Liver (tissue), 9 donors: ENCODE data around the gene PHLPP1. TPM values are rescaled to one million over a fixed set of nuclear protein-coding genes. Genes with fewer than 3 reads are reported as not detected.

Source experiments
- DNase-seq: peaks from one replicate; pipeline ENCODE4 v3.0.0-alpha.2; 2017; ENCODE audit warnings: low spot score
- H3K27ac ChIP-seq, 2 donors: one replicate each; pipeline ENCODE4 v1.7.0; 2013; ENCODE audit warnings: inconsistent platforms in 2 of 2, low read length in 2 of 2, control low read depth in 1 of 2, low read depth in 1 of 2, mild to moderate bottlenecking in 1 of 2
- H3K27me3 ChIP-seq, 4 donors: one replicate each; pipeline versions ENCODE4 v1.6.1 to v1.7.0; 2013; ENCODE audit warnings: low read length in 3 of 4, inconsistent platforms in 1 of 4, mild to moderate bottlenecking in 1 of 4, moderate library complexity in 1 of 4; ENCODE audit not compliant: control insufficient read depth in 4 of 4, insufficient read depth in 4 of 4
- H3K36me3 ChIP-seq, 4 donors: one replicate each; pipeline versions ENCODE4 v1.6.1 to v1.7.0; 2013; ENCODE audit warnings: low read length in 3 of 4, mild to moderate bottlenecking in 3 of 4, low read depth in 1 of 4, moderate library complexity in 1 of 4; ENCODE audit not compliant: control insufficient read depth in 4 of 4, insufficient read depth in 3 of 4
- H3K4me1 ChIP-seq, 4 donors: one replicate each; pipeline versions ENCODE4 v1.6.1 to v1.7.0; 2013; ENCODE audit warnings: low read length in 3 of 4, mild to moderate bottlenecking in 3 of 4, moderate library complexity in 1 of 4; ENCODE audit not compliant: control insufficient read depth in 4 of 4, insufficient read depth in 4 of 4
- H3K4me3 ChIP-seq, 3 donors: one replicate each; pipeline versions ENCODE4 v1.6.1 to v1.7.0; 2013; ENCODE audit warnings: low read length in 3 of 3, control low read depth in 1 of 3, low read depth in 1 of 3, mild to moderate bottlenecking in 1 of 3
- H3K9ac ChIP-seq, 2 donors: one replicate each; pipeline ENCODE4 v1.7.0; 2013; ENCODE audit warnings: low read length in 2 of 2, mild to moderate bottlenecking in 2 of 2, moderate library complexity in 2 of 2, control low read depth in 1 of 2, low read depth in 1 of 2
- H3K9me3 ChIP-seq, 4 donors: one replicate each; pipeline versions ENCODE4 v1.6.1 to v1.7.0; 2013; ENCODE audit warnings: low read length in 3 of 4; ENCODE audit not compliant: control insufficient read depth in 4 of 4
- EGR1 ChIP-seq, 2 donors: IDR thresholded peaks; 2 replicates each; pipeline ENCODE4 v1.6.1; 2016 to 2018; ENCODE audit warnings: antibody characterized with exemption in 2 of 2, low read depth in 2 of 2
- FOXA1 ChIP-seq: IDR thresholded peaks from 2 replicates; pipeline ENCODE4 v1.6.1; 2016; ENCODE audit warnings: antibody characterized with exemption
- FOXA2 ChIP-seq: IDR thresholded peaks from 2 replicates; pipeline ENCODE4 v1.6.1; 2016; ENCODE audit warnings: antibody characterized with exemption
- GABPA ChIP-seq, 2 donors: IDR thresholded peaks in 1 of 2; conservative IDR thresholded peaks in 1 of 2; 2 replicates each; pipeline ENCODE4 v1.6.1; 2016; ENCODE audit warnings: antibody characterized with exemption in 2 of 2, mild to moderate bottlenecking in 1 of 2, moderate library complexity in 1 of 2
- HNF4A ChIP-seq, 2 donors: conservative IDR thresholded peaks; 2 replicates each; pipeline ENCODE4 v1.6.1; 2016; ENCODE audit warnings: antibody characterized with exemption in 2 of 2, mild to moderate bottlenecking in 2 of 2
- HNF4G ChIP-seq: IDR thresholded peaks from 2 replicates; pipeline ENCODE4 v1.6.1; 2016; ENCODE audit warnings: antibody characterized with exemption
- JUND ChIP-seq, 2 donors: IDR thresholded peaks; 2 replicates each; pipeline ENCODE4 v1.6.1; 2016; ENCODE audit warnings: antibody characterized with exemption in 2 of 2
- NR2F2 ChIP-seq: IDR thresholded peaks from 2 replicates; pipeline ENCODE4 v1.6.1; 2016; ENCODE audit warnings: antibody characterized with exemption
- RAD21 ChIP-seq, 2 donors: IDR thresholded peaks; 2 replicates each; pipeline ENCODE4 v1.6.1; 2016; ENCODE audit warnings: antibody characterized with exemption in 2 of 2, mild to moderate bottlenecking in 2 of 2
- REST ChIP-seq: IDR thresholded peaks from 2 replicates; pipeline ENCODE4 v1.6.1; 2016; ENCODE audit warnings: antibody characterized with exemption, mild to moderate bottlenecking
- RXRA ChIP-seq, 2 donors: IDR thresholded peaks; 2 replicates each; pipeline ENCODE4 v1.6.1; 2017 to 2018; ENCODE audit warnings: antibody characterized with exemption in 2 of 2, mild to moderate bottlenecking in 1 of 2
- SP1 ChIP-seq: IDR thresholded peaks from 2 replicates; pipeline ENCODE4 v1.6.1; 2018; ENCODE audit warnings: antibody characterized with exemption, mild to moderate bottlenecking
- TAF1 ChIP-seq: conservative IDR thresholded peaks from 2 replicates; pipeline ENCODE4 v1.6.1; 2016; ENCODE audit warnings: antibody characterized with exemption, mild to moderate bottlenecking
- YY1 ChIP-seq: IDR thresholded peaks from 2 replicates; pipeline ENCODE4 v1.6.1; 2016; ENCODE audit warnings: antibody characterized with exemption, mild to moderate bottlenecking
- ZBTB33 ChIP-seq: IDR thresholded peaks from 2 replicates; pipeline ENCODE4 v1.6.1; 2016; ENCODE audit warnings: antibody characterized with exemption
- WGBS: extraction: QIAGEN DNeasy Blood & Tissue Kit; methylation state at CpG from one replicate; pipeline ENCODE4 v1.1.7; 2013; 5-methylcytosine and 5-hydroxymethylcytosine counted together
- polyA plus RNA-seq, 2 donors: library from polyadenylated mRNA; stranded (reverse) in 1 of 2; unstranded in 1 of 2; fragments of 200-250 nt in 1 of 2; fragments of >200 nt in 1 of 2; fragmentation: Nextera tagmentation in 1 of 2; extraction: Ambion mirVana in 1 of 2; gene quantifications; one replicate each; pipeline versions ENCODE4 v1.2.1 to v1.2.3, GENCODE V29; 2013 to 2015
- total RNA-seq, 2 donors: library from RNA; depleted of rRNA; stranded (reverse); fragments of >200 nt; gene quantifications; one replicate each; pipeline ENCODE4 v1.2.3, GENCODE V29; 2014
- TF ChIP-seq, protein P1 (sequence below): fragments of 150-350 bp; IDR thresholded peaks from 2 replicates; pipeline ENCODE4 v1.5.1; 2017; ENCODE audit warnings: improper control_type of control experiment, low read depth, low read length; ENCODE audit not compliant: missing input control
- TF ChIP-seq, protein P2 (sequence below): IDR thresholded peaks from 2 replicates; pipeline ENCODE4 v1.6.1; 2016; ENCODE audit warnings: antibody characterized with exemption
- TF ChIP-seq, protein P3 (sequence below): IDR thresholded peaks from 2 replicates; pipeline ENCODE4 v1.6.1; 2016; ENCODE audit warnings: antibody characterized with exemption
- donor health status: healthy.
- donor health status: healthy.
- donor health status: healthy.
- donor health status: healthy.
- donor health status: healthy.

Gene PHLPP1
- total and polyA plus RNA-seq, 4 donors, result 4.2 to 14.5 (median 8.6) TPM

DNA sequence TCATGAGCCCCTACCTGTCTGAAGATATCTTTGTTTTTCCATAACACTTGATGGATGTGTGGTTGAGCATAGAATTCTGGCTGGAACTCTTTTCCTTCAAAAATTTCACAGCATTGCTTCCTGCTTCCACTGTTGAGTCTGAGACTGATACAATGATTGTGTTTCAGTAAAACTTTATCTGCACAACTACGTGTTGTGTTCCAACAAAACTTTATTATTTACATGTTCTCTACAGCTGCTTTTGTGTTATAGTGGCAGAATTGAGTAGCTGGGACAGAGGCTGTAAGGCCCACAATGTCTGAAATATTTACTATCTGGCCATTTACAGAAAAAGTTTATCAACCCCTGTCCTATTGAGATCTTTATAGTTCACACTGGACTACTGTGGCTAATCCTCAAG is 275.3 kb downstream of the PHLPP1 start:
- H3K27me3 ChIP-seq, result no peaks in the 10 kb centered on the region
- DNase-seq, result no peak
- no peaks in the 10 kb centered on the region for H3K36me3 ChIP-seq
- 84% methylated on average over 1 of the region's 1 CpG for WGBS
- H3K4me1 ChIP-seq, result peaks cover 0 to 6% (median 1%) of the 10 kb centered on the region in 4 donors
- H3K9me3 ChIP-seq, result no peaks in the 10 kb centered on the region
- no peak for TF ChIP-seq EGR1 (IDR thresholded peaks at IDR 0.05; ENCODE audit: low read depth in 2 of 2)
- TF ChIP-seq RAD21 (IDR thresholded peaks at IDR 0.05), result no peak
- no peak for TF ChIP-seq JUND (IDR thresholded peaks at IDR 0.05)
- TF ChIP-seq GABPA (IDR thresholded peaks at IDR 0.05 in 1 of 2, conservative IDR thresholded peaks at IDR 0.05 in 1 of 2), result no peak
- no peak for TF ChIP-seq HNF4G
- no peak for TF ChIP-seq FOXA1
- TF ChIP-seq HNF4A (conservative IDR thresholded peaks at IDR 0.05), result no peak
- TF ChIP-seq, protein P1, sequence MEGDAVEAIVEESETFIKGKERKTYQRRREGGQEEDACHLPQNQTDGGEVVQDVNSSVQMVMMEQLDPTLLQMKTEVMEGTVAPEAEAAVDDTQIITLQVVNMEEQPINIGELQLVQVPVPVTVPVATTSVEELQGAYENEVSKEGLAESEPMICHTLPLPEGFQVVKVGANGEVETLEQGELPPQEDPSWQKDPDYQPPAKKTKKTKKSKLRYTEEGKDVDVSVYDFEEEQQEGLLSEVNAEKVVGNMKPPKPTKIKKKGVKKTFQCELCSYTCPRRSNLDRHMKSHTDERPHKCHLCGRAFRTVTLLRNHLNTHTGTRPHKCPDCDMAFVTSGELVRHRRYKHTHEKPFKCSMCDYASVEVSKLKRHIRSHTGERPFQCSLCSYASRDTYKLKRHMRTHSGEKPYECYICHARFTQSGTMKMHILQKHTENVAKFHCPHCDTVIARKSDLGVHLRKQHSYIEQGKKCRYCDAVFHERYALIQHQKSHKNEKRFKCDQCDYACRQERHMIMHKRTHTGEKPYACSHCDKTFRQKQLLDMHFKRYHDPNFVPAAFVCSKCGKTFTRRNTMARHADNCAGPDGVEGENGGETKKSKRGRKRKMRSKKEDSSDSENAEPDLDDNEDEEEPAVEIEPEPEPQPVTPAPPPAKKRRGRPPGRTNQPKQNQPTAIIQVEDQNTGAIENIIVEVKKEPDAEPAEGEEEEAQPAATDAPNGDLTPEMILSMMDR, result no peak
- TF ChIP-seq RXRA (IDR thresholded peaks at IDR 0.05), result no peak
- TF ChIP-seq, protein P2, sequence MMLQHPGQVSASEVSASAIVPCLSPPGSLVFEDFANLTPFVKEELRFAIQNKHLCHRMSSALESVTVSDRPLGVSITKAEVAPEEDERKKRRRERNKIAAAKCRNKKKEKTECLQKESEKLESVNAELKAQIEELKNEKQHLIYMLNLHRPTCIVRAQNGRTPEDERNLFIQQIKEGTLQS, result no peak
- no peak for TF ChIP-seq TAF1
- H3K9ac ChIP-seq, result no peak overlapping the region
- no peak overlapping the region for H3K4me3 ChIP-seq
- no peak overlapping the region for H3K27ac ChIP-seq

- TF ChIP-seq HNF4A (conservative IDR thresholded peaks at IDR 0.05) (no peak), FOXA2 (no peak), RXRA (IDR thresholded peaks at IDR 0.05) (no peak), RAD21 (IDR thresholded peaks at IDR 0.05) (no peak), ZBTB33 (no peak), YY1 (no peak), JUND (IDR thresholded peaks at IDR 0.05) (no peak), HNF4G (no peak), SP1 (no peak), GABPA (IDR thresholded peaks at IDR 0.05 in 1 of 2, conservative IDR thresholded peaks at IDR 0.05 in 1 of 2) (no peak), FOXA1 (no peak), EGR1 (IDR thresholded peaks at IDR 0.05; ENCODE audit: low read depth in 2 of 2) (no peak), NR2F2 (no peak), TAF1 (no peak), REST (no peak)
- TF ChIP-seq, protein P2, result no peak
- TF ChIP-seq, protein P1, result no peak
- TF ChIP-seq, protein P3, sequence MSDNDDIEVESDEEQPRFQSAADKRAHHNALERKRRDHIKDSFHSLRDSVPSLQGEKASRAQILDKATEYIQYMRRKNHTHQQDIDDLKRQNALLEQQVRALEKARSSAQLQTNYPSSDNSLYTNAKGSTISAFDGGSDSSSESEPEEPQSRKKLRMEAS, result no peak
Observed at GRCh38 chr18:62991389-62991788, 276.0 kb downstream of the PHLPP1 start.

More at GRCh38 chr18:62991389-62991788, 276.0 kb downstream of the PHLPP1 start:
- Histone ChIP-seq H3K4me1 (peaks cover 0 to 6% (median 1%) of the 10 kb centered on the region in 4 donors), H3K27me3 (no peaks in the 10 kb centered on the region), H3K36me3 (no peaks in the 10 kb centered on the region), H3K9ac (no peak overlapping the region), H3K9me3 (no peaks in the 10 kb centered on the region), H3K4me3 (no peak overlapping the region), H3K27ac (no peak overlapping the region)
- no peak for DNase-seq
- whole genome bisulfite sequencing, result 93% methylated on average over 8 of the region's 8 CpGs
